CD4-positive, alpha-beta T cell treated with Interleukin-12 subunit alpha and Interleukin-12 subunit beta, for 1 hour (primary cell): Measurements from ENCODE around the gene STIL.
"Not testable (repeated sequence)": the region's sequence is repeated elsewhere in the genome, so short reads cannot be mapped to it uniquely, and the experiment has no call there.

ENCODE experiments used
- DNase-seq: peaks from one replicate; pipeline ENCODE4 v3.0.0-alpha.2; 2020

STIL gene

GRCh38 chr1:47216278-47217059, 97.5 kb downstream of the STIL start:
- DNase-seq = no peak

GRCh38 chr1:47215713-47216112, 98.2 kb downstream of the STIL start:
- no peak for DNase-seq

GRCh38 chr1:47214549-47214948, 99.4 kb downstream of the STIL start:
- DNase-seq = no peak

- no peak for DNase-seq
Observed at GRCh38 chr1:47213230-47213963, 100.5 kb downstream of the STIL start.

- DNase-seq = no peak
Observed at GRCh38 chr1:47212636-47213229, 101.2 kb downstream of the STIL start.

GRCh38 chr1:47211796-47212269, 102.1 kb downstream of the STIL start:
- DNase-seq = no peak

GRCh38 chr1:47210666-47211065, 103.3 kb downstream of the STIL start:
- no peak for DNase-seq

GRCh38 chr1:47209725-47210325, 104.1 kb downstream of the STIL start:
- no peak for DNase-seq

- no peak for DNase-seq
Observed at GRCh38 chr1:47209091-47209490, 104.9 kb downstream of the STIL start.

- DNase-seq = no peak
Observed at GRCh38 chr1:47208374-47208850, 105.5 kb downstream of the STIL start.

- DNase-seq = no peak
Observed at GRCh38 chr1:47207803-47208373, 106.1 kb downstream of the STIL start.

- DNase-seq = no peak
Observed at GRCh38 chr1:47205918-47206317, 108.0 kb downstream of the STIL start.

GRCh38 chr1:47203504-47203903, 110.4 kb downstream of the STIL start:
- not testable (repeated sequence) for DNase-seq

- no peak for DNase-seq
Observed at GRCh38 chr1:47201179-47201578, 112.8 kb downstream of the STIL start.
